NT2/D1 (cell line): ENCODE results near the gene UBC.

Source experiments
- SUZ12 ChIP-seq: IDR thresholded peaks from 2 replicates; pipeline ENCODE4 v1.6.1; 2011; ENCODE audit not compliant: insufficient read length, insufficient read depth; ENCODE audit errors: extremely low read depth
- ZNF274 ChIP-seq: IDR thresholded peaks from 2 replicates; pipeline ENCODE4 v1.6.1; 2011; ENCODE audit warnings: mild to moderate bottlenecking, low read depth, low read length

DNA sequence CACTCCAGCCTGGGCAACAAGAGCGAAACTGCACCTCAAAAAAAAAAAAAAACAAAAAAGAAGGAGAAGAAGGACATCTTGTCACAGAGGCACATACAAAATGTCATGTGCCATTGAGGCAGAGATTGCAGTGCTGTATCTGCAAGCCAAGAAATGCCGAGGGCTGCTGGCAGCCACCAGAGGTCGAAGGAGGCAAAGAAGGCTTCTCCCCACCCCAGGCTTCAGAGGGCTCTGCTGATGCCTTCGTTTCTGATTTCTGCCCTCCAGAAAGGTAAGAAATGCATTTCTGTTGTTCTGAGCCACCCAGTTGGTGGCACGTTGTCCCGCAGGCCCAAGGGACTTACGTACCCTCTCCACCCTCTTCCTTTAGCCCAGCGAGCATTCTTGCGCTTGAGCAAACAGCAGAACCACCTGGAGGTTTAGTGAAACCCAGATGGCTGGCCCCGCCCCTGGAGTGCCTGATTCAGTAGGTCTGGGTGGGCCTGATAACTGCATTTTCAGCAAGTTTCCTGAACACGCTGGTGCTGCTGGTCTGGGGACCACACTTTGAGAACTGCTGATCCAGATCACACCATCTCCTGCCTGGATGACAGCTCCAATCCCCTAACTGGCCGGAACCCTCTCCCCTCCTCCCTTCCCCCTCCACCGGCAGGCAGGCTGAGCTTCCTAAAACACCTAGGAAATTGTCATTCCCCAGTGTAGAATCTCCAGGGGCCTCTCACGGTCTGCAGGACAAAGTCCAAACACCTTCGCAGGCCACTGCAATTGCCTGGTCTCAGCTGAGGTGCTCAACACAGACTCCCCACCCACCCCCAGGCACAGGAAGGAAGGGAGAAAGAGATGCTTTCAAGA lies 29.6 kb downstream of the UBC start:
- TF ChIP-seq SUZ12 (no peak), ZNF274 (no peak)
